Trophoblast cell (in vitro differentiated cells and primary cell): ENCODE results near the gene MYH11.

ENCODE experiments used
- DNase-seq, 2 donors: peaks; one replicate each; pipeline ENCODE4 v3.0.0-alpha.2; 2016
- H2AFZ ChIP-seq: 2 replicates; pipeline ENCODE4 v1.6.1; 2013; ENCODE audit warnings: low read length, moderate library complexity, mild to moderate bottlenecking; ENCODE audit not compliant: insufficient read depth, poor library complexity
- H2AK5ac ChIP-seq: 2 replicates; pipeline ENCODE4 v1.6.1; 2013; ENCODE audit warnings: mild to moderate bottlenecking, low read length
- H2BK120ac ChIP-seq: 2 replicates; pipeline ENCODE4 v1.6.1; 2013; ENCODE audit warnings: low read length, mild to moderate bottlenecking, moderate library complexity; ENCODE audit not compliant: insufficient read depth, poor library complexity
- H2BK12ac ChIP-seq: 2 replicates; pipeline ENCODE4 v1.6.1; 2013; ENCODE audit warnings: mild to moderate bottlenecking, low read length, moderate library complexity
- H2BK5ac ChIP-seq: 2 replicates; pipeline ENCODE4 v1.6.1; 2013; ENCODE audit warnings: low read length, low read depth, moderate library complexity, mild to moderate bottlenecking; ENCODE audit not compliant: poor library complexity
- H3K14ac ChIP-seq: 2 replicates; pipeline ENCODE4 v1.6.1; 2013; ENCODE audit warnings: mild to moderate bottlenecking, low read length
- H3K18ac ChIP-seq: 2 replicates; pipeline ENCODE4 v1.6.1; 2013; ENCODE audit warnings: mild to moderate bottlenecking, low read length
- H3K23ac ChIP-seq: 2 replicates; pipeline ENCODE4 v1.6.1; 2013; ENCODE audit warnings: low read length
- H3K27ac ChIP-seq: 2 replicates; pipeline ENCODE4 v1.5.1; 2013; ENCODE audit warnings: low read depth, mild to moderate bottlenecking, inconsistent platforms, low read length, moderate library complexity
- H3K27me3 ChIP-seq: 2 replicates; pipeline ENCODE4 v1.6.1; 2013; ENCODE audit warnings: inconsistent platforms, mild to moderate bottlenecking, low read length, moderate library complexity; ENCODE audit not compliant: insufficient read depth
- H3K36me3 ChIP-seq, 2 experiments: 1 replicate in 1 of 2; 2 replicates in 1 of 2; pipeline ENCODE4 v1.6.1; 2013; ENCODE audit warnings: low read length in 2 of 2, mild to moderate bottlenecking in 2 of 2, moderate library complexity in 1 of 2; ENCODE audit not compliant: insufficient read depth in 2 of 2, control insufficient read depth in 1 of 2
- H3K4ac ChIP-seq: 2 replicates; pipeline ENCODE4 v1.6.1; 2013; ENCODE audit warnings: low read depth, mild to moderate bottlenecking, low read length, moderate library complexity
- H3K4me1 ChIP-seq, 2 experiments: 1 replicate in 1 of 2; 2 replicates in 1 of 2; pipeline ENCODE4 v1.6.1; 2013; ENCODE audit warnings: low read length in 2 of 2, mild to moderate bottlenecking in 2 of 2, moderate library complexity in 1 of 2; ENCODE audit not compliant: insufficient read depth in 2 of 2, control insufficient read depth in 1 of 2
- H3K4me2 ChIP-seq: 2 replicates; pipeline ENCODE4 v1.6.1; 2013; ENCODE audit warnings: inconsistent platforms, mild to moderate bottlenecking, low read length, moderate library complexity
- H3K4me3 ChIP-seq: 2 replicates; pipeline ENCODE4 v1.5.1; 2013; ENCODE audit warnings: mild to moderate bottlenecking, low read depth, low read length, inconsistent platforms
- H3K79me1 ChIP-seq: one replicate; pipeline ENCODE4 v1.6.1; 2013; ENCODE audit warnings: low read length
- H3K79me2 ChIP-seq: 2 replicates; pipeline ENCODE4 v1.6.1; 2013; ENCODE audit warnings: low read length, mild to moderate bottlenecking; ENCODE audit not compliant: control insufficient read depth, insufficient read depth, poor library complexity
- H3K9ac ChIP-seq: 2 replicates; pipeline ENCODE4 v1.6.1; 2013; ENCODE audit warnings: mild to moderate bottlenecking, low read length
- H3K9me3 ChIP-seq: 2 replicates; pipeline ENCODE4 v1.6.1; 2013; ENCODE audit warnings: low read depth, mild to moderate bottlenecking, control low read depth, inconsistent platforms, low read length; ENCODE audit not compliant: insufficient read depth
- H4K12ac ChIP-seq: 2 replicates; pipeline ENCODE4 v1.6.1; 2013; ENCODE audit warnings: low read depth, mild to moderate bottlenecking, low read length, moderate library complexity
- H4K8ac ChIP-seq: 2 replicates; pipeline ENCODE4 v1.6.1; 2013; ENCODE audit warnings: low read depth, mild to moderate bottlenecking, low read length, moderate library complexity
- H4K91ac ChIP-seq: one replicate; pipeline ENCODE4 v1.6.1; 2013; ENCODE audit warnings: low read depth, mild to moderate bottlenecking, low read length, moderate library complexity
- WGBS: extraction: QIAGEN DNeasy Blood & Tissue Kit; methylation state at CpG from one replicate; pipeline ENCODE4 v1.1.7; 2013; ENCODE audit warnings: missing lambda C conversion rate; ENCODE audit not compliant: insufficient read length, insufficient coverage; ENCODE audit errors: extremely low coverage; 5-methylcytosine and 5-hydroxymethylcytosine counted together

Gene MYH11

GRCh38 chr16:15721018-15721417 lies 135.8 kb downstream of the MYH11 start:
- no peak overlapping the region for H3K18ac ChIP-seq
- H3K79me2 ChIP-seq, result no peaks in the 10 kb centered on the region
- H3K9ac ChIP-seq, result no peak overlapping the region
- H3K27me3 ChIP-seq, result no peaks in the 10 kb centered on the region
- no peak overlapping the region for H4K12ac ChIP-seq
- H4K91ac ChIP-seq, result no peak overlapping the region
- peaks cover 2% of the 10 kb centered on the region for H3K9me3 ChIP-seq
- no peak overlapping the region for H2BK5ac ChIP-seq
- H3K4me1 ChIP-seq, result no peaks in the 10 kb centered on the region
- no peak overlapping the region for H3K4me3 ChIP-seq
- no peak overlapping the region for H3K14ac ChIP-seq
- H3K23ac ChIP-seq, result no peak overlapping the region
- no peak overlapping the region for H3K4me2 ChIP-seq
- no peak overlapping the region for H4K8ac ChIP-seq
- no CpG with 5 or more reads among the region's 14 CpGs for WGBS
- H2BK120ac ChIP-seq, result no peak overlapping the region
- H2AFZ ChIP-seq, result no peak overlapping the region
- H3K36me3 ChIP-seq, result peaks cover 9 to 19% of the 10 kb centered on the region in 2 experiments
- no peaks in the 10 kb centered on the region for H3K79me1 ChIP-seq
- no peak overlapping the region for H2BK12ac ChIP-seq
- H3K27ac ChIP-seq, result no peak overlapping the region
- no peak overlapping the region for H3K4ac ChIP-seq
- no peak overlapping the region for H2AK5ac ChIP-seq
- no peak for DNase-seq

GRCh38 chr16:15716694-15717447 lies 140.0 kb downstream of the MYH11 start:
- Histone ChIP-seq H2BK5ac (no peak overlapping the region), H4K91ac (no peak overlapping the region), H3K79me1 (no peaks in the 10 kb centered on the region), H3K23ac (no peak overlapping the region), H3K27ac (no peak overlapping the region), H3K4me3 (no peak overlapping the region), H3K18ac (no peak overlapping the region), H3K79me2 (no peaks in the 10 kb centered on the region), H3K4me2 (no peak overlapping the region), H3K14ac (no peak overlapping the region), H3K4ac (no peak overlapping the region), H3K36me3 (peaks cover 0 to 9% of the 10 kb centered on the region in 2 experiments), H4K8ac (no peak overlapping the region), H2BK12ac (no peak overlapping the region), H2BK120ac (no peak overlapping the region), H2AK5ac (no peak overlapping the region), H3K9ac (no peak overlapping the region), H3K4me1 (no peaks in the 10 kb centered on the region), H3K9me3 (peaks cover 2% of the 10 kb centered on the region), H2AFZ (no peak overlapping the region), H4K12ac (no peak overlapping the region), H3K27me3 (no peaks in the 10 kb centered on the region)
- WGBS, result no CpG with 5 or more reads among the region's 23 CpGs
- no peak for DNase-seq

GRCh38 chr16:15715221-15715620 lies 141.6 kb downstream of the MYH11 start:
- no peak overlapping the region for H3K4me2 ChIP-seq
- H4K8ac ChIP-seq, result no peak overlapping the region
- H3K9me3 ChIP-seq, result peaks cover 2% of the 10 kb centered on the region
- no peak overlapping the region for H3K4ac ChIP-seq
- no peak overlapping the region for H2BK12ac ChIP-seq
- H2AK5ac ChIP-seq, result no peak overlapping the region
- WGBS, result no CpG with 5 or more reads among the region's 5 CpGs
- H3K27ac ChIP-seq, result no peak overlapping the region
- H2BK120ac ChIP-seq, result no peak overlapping the region
- no peaks in the 10 kb centered on the region for H3K4me1 ChIP-seq
- H2BK5ac ChIP-seq, result no peak overlapping the region
- H3K18ac ChIP-seq, result no peak overlapping the region
- no peak for DNase-seq
- no peak overlapping the region for H3K4me3 ChIP-seq
- no peak overlapping the region for H3K23ac ChIP-seq
- H4K91ac ChIP-seq, result no peak overlapping the region
- H2AFZ ChIP-seq, result no peak overlapping the region
- H3K14ac ChIP-seq, result no peak overlapping the region
- no peak overlapping the region for H4K12ac ChIP-seq
- no peaks in the 10 kb centered on the region for H3K79me2 ChIP-seq
- peaks cover 0 to 5% of the 10 kb centered on the region in 2 experiments for H3K36me3 ChIP-seq
- no peaks in the 10 kb centered on the region for H3K79me1 ChIP-seq
- no peak overlapping the region for H3K9ac ChIP-seq
- no peaks in the 10 kb centered on the region for H3K27me3 ChIP-seq

GRCh38 chr16:15714393-15715172 lies 142.2 kb downstream of the MYH11 start:
- H3K27me3 ChIP-seq, result no peaks in the 10 kb centered on the region
- no peak overlapping the region for H3K4me2 ChIP-seq
- no peak overlapping the region for H3K9ac ChIP-seq
- no CpG with 5 or more reads among the region's 29 CpGs for WGBS
- H2BK120ac ChIP-seq, result no peak overlapping the region
- H3K9me3 ChIP-seq, result peaks cover 2% of the 10 kb centered on the region
- H3K18ac ChIP-seq, result no peak overlapping the region
- no peaks in the 10 kb centered on the region for H3K79me2 ChIP-seq
- H3K4me3 ChIP-seq, result no peak overlapping the region
- H3K23ac ChIP-seq, result no peak overlapping the region
- H3K79me1 ChIP-seq, result no peaks in the 10 kb centered on the region
- H4K8ac ChIP-seq, result no peak overlapping the region
- H2BK12ac ChIP-seq, result no peak overlapping the region
- no peak overlapping the region for H2AK5ac ChIP-seq
- H3K36me3 ChIP-seq, result peaks cover 0 to 5% of the 10 kb centered on the region in 2 experiments
- H3K27ac ChIP-seq, result no peak overlapping the region
- H3K4ac ChIP-seq, result no peak overlapping the region
- no peak for DNase-seq
- no peak overlapping the region for H2BK5ac ChIP-seq
- no peak overlapping the region for H2AFZ ChIP-seq
- H3K4me1 ChIP-seq, result no peaks in the 10 kb centered on the region
- H4K12ac ChIP-seq, result no peak overlapping the region
- no peak overlapping the region for H4K91ac ChIP-seq
- no peak overlapping the region for H3K14ac ChIP-seq
